D721Med (cell line): ENCODE data around the gene TRMO.
A peak's percentile ranks its signal among the peaks of the same experiment; 100 is the strongest.

Source experiments
- DNase-seq: peaks from one replicate; pipeline ENCODE4 v3.0.0; 2011; ENCODE audit warnings: low spot score; ENCODE audit not compliant: insufficient read length
- FAIRE-seq: peaks from 2 replicates; lab custom pipeline; 2011; peaks lifted over from hg19 to GRCh38; lab: Jason Lieb, UNC
- CTCF ChIP-seq: IDR thresholded peaks from 2 replicates; pipeline ENCODE4 v1.5.1; 2012; ENCODE audit warnings: mild to moderate bottlenecking, control low read depth; ENCODE audit not compliant: insufficient read depth; ENCODE audit errors: missing control alignments

The TRMO gene

GRCh38 chr9:97900738-97901565, 21.3 kb downstream of the TRMO start:
- FAIRE-seq = no peak
- DNase-seq = peak; percentile 33
- TF ChIP-seq CTCF = peak; percentile 84

- no peak for TF ChIP-seq CTCF
- DNase-seq (no peak), FAIRE-seq (no peak)
Measured at GRCh38 chr9:97900103-97900737, 22.1 kb downstream of the TRMO start.

- no peak for FAIRE-seq
- peak; percentile 7 for TF ChIP-seq CTCF
- no peak for DNase-seq
Measured at GRCh38 chr9:97895695-97896332, 26.5 kb downstream of the TRMO start.

- FAIRE-seq (no peak), DNase-seq (no peak)
- TF ChIP-seq CTCF = no peak
Measured at GRCh38 chr9:97895211-97895610, 27.1 kb downstream of the TRMO start.

- TF ChIP-seq CTCF = no peak
- DNase-seq = no peak
- FAIRE-seq = no peak
Measured at GRCh38 chr9:97892421-97892820, 29.9 kb downstream of the TRMO start.

GRCh38 chr9:97891736-97892135, 30.6 kb downstream of the TRMO start:
- DNase-seq = no peak

More at GRCh38 chr9:97891736-97892135, 30.6 kb downstream of the TRMO start:
- FAIRE-seq = no peak
- TF ChIP-seq CTCF = no peak
